Measurements from ENCODE around the gene PDZRN3. TPM values are rescaled to one million over a fixed set of nuclear protein-coding genes. Genes with fewer than 3 reads are reported as not detected.

Gene PDZRN3
- total RNA-seq, 1 donor from 2014 or later = 3.4 TPM

- no peak overlapping the region for H3K4me2 ChIP-seq
- no peaks in the 10 kb centered on the region for H3K79me2 ChIP-seq (ENCODE audit: low read depth)
- no peak overlapping the region for H3K9ac ChIP-seq
- H3K9me3 ChIP-seq (ENCODE audit: low read depth) = no peaks in the 10 kb centered on the region
- Mint-ChIP-seq H3K4me3 (no peak overlapping the region), H3K27me3 (ENCODE audit: insufficient read depth, low read depth) (no peaks in the 10 kb centered on the region), H3K36me3 (peaks cover 17% of the 10 kb centered on the region), H3K4me1 (peaks cover under 1% of the 10 kb centered on the region), H3K9me3 (peaks cover 2% of the 10 kb centered on the region), H3K27ac (no peak overlapping the region)
- H3K4me1 ChIP-seq = no peaks in the 10 kb centered on the region
- no peaks in the 10 kb centered on the region for H3K27me3 ChIP-seq
- no peak overlapping the region for H3K4me3 ChIP-seq
- no peak for DNase-seq (ENCODE audit: low spot score)
- no peaks in the 10 kb centered on the region for H3K36me3 ChIP-seq
- no peak overlapping the region for H3K27ac ChIP-seq
- H4K20me1 ChIP-seq (ENCODE audit: low read depth) = no peaks in the 10 kb centered on the region
- no peak for TF ChIP-seq EZH2phosphoT487 (IDR thresholded peaks at IDR 0.05)
- TF ChIP-seq EZH2 (IDR thresholded peaks at IDR 0.05) = no peak
- TF ChIP-seq CTCF (IDR thresholded peaks at IDR 0.05) = no peak
- no peak overlapping the region for H2AFZ ChIP-seq (replicated peaks)
- no peaks in the 10 kb centered on the region for H3F3A ChIP-seq (ENCODE audit: low read depth)
These were observed 22.6 kb downstream of the PDZRN3 start for GRCh38 chr3:73602170-73602569.

- peaks cover 5% of the 10 kb centered on the region for H3K4me1 Mint-ChIP-seq
- peaks cover 3% of the 10 kb centered on the region for H3K9me3 Mint-ChIP-seq
- no peak for DNase-seq (ENCODE audit: low spot score)
- Histone ChIP-seq H3K9ac (no peak overlapping the region), H3K79me2 (ENCODE audit: low read depth) (no peaks in the 10 kb centered on the region), H3K27ac (no peak overlapping the region), H3K4me1 (no peaks in the 10 kb centered on the region), H3K4me3 (no peak overlapping the region), H2AFZ (replicated peaks) (no peak overlapping the region), H4K20me1 (ENCODE audit: low read depth) (no peaks in the 10 kb centered on the region), H3K4me2 (no peak overlapping the region), H3K27me3 (no peaks in the 10 kb centered on the region), H3F3A (ENCODE audit: low read depth) (no peaks in the 10 kb centered on the region), H3K9me3 (ENCODE audit: low read depth) (no peaks in the 10 kb centered on the region), H3K36me3 (no peaks in the 10 kb centered on the region)
- no peaks in the 10 kb centered on the region for H3K27me3 Mint-ChIP-seq (ENCODE audit: insufficient read depth, low read depth)
- peak overlapping the region; percentile 90 for H3K27ac Mint-ChIP-seq
- TF ChIP-seq EZH2phosphoT487 (IDR thresholded peaks at IDR 0.05) = no peak
- no peak for TF ChIP-seq EZH2 (IDR thresholded peaks at IDR 0.05)
- TF ChIP-seq CTCF (IDR thresholded peaks at IDR 0.05) = no peak
- H3K36me3 Mint-ChIP-seq = peaks cover 21% of the 10 kb centered on the region
- no peak overlapping the region for H3K4me3 Mint-ChIP-seq
These were observed 23.3 kb downstream of the PDZRN3 start for GRCh38 chr3:73601481-73601880.

GRCh38 chr3:73601011-73601410 is 23.7 kb downstream of the PDZRN3 start:
- Histone ChIP-seq H3K36me3 (no peaks in the 10 kb centered on the region), H3F3A (ENCODE audit: low read depth) (no peaks in the 10 kb centered on the region), H3K9ac (no peak overlapping the region), H3K79me2 (ENCODE audit: low read depth) (no peaks in the 10 kb centered on the region), H3K4me1 (no peaks in the 10 kb centered on the region), H3K9me3 (ENCODE audit: low read depth) (no peaks in the 10 kb centered on the region), H3K27me3 (no peaks in the 10 kb centered on the region), H2AFZ (replicated peaks) (no peak overlapping the region), H4K20me1 (ENCODE audit: low read depth) (no peaks in the 10 kb centered on the region), H3K4me3 (no peak overlapping the region), H3K27ac (no peak overlapping the region), H3K4me2 (no peak overlapping the region)
- Mint-ChIP-seq H3K9me3 (peaks cover 3% of the 10 kb centered on the region), H3K27me3 (ENCODE audit: insufficient read depth, low read depth) (no peaks in the 10 kb centered on the region), H3K27ac (peak overlapping the region; percentile 90), H3K4me3 (peak overlapping the region; percentile 7), H3K4me1 (peaks cover 5% of the 10 kb centered on the region), H3K36me3 (peaks cover 22% of the 10 kb centered on the region)
- TF ChIP-seq EZH2phosphoT487 (IDR thresholded peaks at IDR 0.05) (no peak), EZH2 (IDR thresholded peaks at IDR 0.05) (no peak), CTCF (IDR thresholded peaks at IDR 0.05) (no peak)
- no peak for DNase-seq (ENCODE audit: low spot score)
